22Rv1 (cell line): ENCODE results near the gene AP5S1.

Experiments used
- ZFX ChIP-seq: fragments of 450-650 bp; IDR thresholded peaks from 2 replicates; pipeline ENCODE4 v1.6.1; 2017; ENCODE audit warnings: antibody characterized with exemption, borderline replicate concordance
- TF ChIP-seq, protein P1 (sequence below): fragments of 450-650 bp; IDR thresholded peaks from 2 replicates; pipeline ENCODE4 v1.5.1; 2017; ENCODE audit warnings: mild to moderate bottlenecking

DNA sequence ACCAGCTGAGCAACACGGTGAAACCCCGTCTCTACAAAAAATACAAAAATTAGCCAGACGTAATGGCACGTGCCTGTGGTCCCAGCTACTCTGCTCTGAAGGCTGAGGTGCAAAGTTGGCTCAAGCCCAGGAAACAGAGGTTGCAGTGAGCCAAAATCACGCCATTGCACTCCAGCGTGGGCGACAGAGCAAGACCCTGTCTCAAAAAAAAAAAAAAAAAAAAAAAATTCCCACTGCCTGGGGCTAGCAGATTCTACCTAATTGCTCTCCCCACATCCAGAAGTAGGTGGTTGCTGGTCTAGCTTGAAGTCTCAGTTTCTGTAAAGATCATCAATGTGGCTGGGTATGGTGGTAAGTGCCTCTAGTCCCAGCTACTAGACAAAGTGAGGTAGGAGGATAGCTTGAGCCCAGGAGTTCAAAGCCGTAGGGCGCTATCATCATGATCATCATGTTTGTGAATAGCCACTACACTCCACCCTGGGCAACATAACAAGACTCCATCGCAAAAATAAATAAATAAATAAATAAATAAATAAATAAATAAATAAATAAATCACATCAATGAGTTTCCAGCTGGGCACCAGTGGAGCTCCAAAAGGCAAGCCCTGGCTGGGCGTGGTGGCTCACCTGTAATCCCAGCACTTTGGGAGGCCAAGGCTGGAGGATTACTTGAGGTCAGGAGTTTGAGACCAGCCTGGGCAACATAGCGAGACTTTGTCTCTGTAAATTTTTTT is 6.3 kb upstream of the AP5S1 start:
- TF ChIP-seq, protein P1, sequence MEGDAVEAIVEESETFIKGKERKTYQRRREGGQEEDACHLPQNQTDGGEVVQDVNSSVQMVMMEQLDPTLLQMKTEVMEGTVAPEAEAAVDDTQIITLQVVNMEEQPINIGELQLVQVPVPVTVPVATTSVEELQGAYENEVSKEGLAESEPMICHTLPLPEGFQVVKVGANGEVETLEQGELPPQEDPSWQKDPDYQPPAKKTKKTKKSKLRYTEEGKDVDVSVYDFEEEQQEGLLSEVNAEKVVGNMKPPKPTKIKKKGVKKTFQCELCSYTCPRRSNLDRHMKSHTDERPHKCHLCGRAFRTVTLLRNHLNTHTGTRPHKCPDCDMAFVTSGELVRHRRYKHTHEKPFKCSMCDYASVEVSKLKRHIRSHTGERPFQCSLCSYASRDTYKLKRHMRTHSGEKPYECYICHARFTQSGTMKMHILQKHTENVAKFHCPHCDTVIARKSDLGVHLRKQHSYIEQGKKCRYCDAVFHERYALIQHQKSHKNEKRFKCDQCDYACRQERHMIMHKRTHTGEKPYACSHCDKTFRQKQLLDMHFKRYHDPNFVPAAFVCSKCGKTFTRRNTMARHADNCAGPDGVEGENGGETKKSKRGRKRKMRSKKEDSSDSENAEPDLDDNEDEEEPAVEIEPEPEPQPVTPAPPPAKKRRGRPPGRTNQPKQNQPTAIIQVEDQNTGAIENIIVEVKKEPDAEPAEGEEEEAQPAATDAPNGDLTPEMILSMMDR, result no peak
- TF ChIP-seq ZFX, result no peak
